H7 (cell line): ENCODE measurements around the gene RAB20. TPM values are rescaled to one million over a fixed set of nuclear protein-coding genes. Genes with fewer than 3 reads are reported as not detected.
A peak's percentile ranks its signal among the peaks of the same experiment; 100 is the strongest.
"Not testable (repeated sequence)": the region's sequence is repeated elsewhere in the genome, so short reads cannot be mapped to it uniquely, and the experiment has no call there.

Experiments used
- DNase-seq: peaks from one replicate; pipeline ENCODE4 v3.0.0; 2012
- H3K27me3 ChIP-seq: 2 replicates; pipeline ENCODE4 v1.6.0; 2011; ENCODE audit warnings: mild to moderate bottlenecking, low read length; ENCODE audit not compliant: control insufficient read depth, insufficient read depth
- H3K36me3 ChIP-seq: replicated peaks from 2 replicates; pipeline ENCODE4 v1.5.1; 2011; ENCODE audit warnings: low read length; ENCODE audit not compliant: control insufficient read depth, insufficient read depth
- H3K4me3 ChIP-seq: 2 replicates; pipeline ENCODE4 v1.5.1; 2011; ENCODE audit warnings: low read depth, mild to moderate bottlenecking, control low read depth, low read length, moderate library complexity; ENCODE audit not compliant: insufficient read depth
- total RNA-seq: library from RNA; depleted of rRNA; stranded (reverse); fragments of >200 nt; shearing (Covaris generic); gene quantifications from 2 replicates; pipeline ENCODE4 v1.2.3, GENCODE V29; 2014

RAB20 gene
- total RNA-seq, 1 experiment from 2014 or later: 20.8 TPM

DNA sequence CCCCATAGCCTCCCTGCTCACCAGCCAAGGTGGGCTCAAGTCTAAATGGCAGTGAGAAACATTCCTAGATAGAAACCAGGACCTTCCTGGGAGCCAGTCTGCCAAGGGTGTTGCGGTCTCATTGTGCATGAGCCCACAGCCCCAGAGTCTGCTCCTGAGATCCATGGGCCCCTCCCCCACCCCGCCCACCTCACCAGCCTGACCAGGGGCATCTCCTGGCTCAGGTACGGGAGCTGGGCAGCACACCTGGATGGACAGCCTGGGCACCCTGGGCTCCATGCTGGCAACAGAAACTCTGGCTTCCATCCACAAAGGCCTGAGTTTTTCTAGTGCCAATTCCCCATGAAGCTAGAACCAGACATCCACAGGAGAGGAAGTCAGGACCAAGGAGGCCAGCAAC lies 65.6 kb downstream of the RAB20 start:
- DNase-seq: no peak
- no peaks in the 10 kb centered on the region for H3K27me3 ChIP-seq
- H3K36me3 ChIP-seq: peaks cover 32% of the 10 kb centered on the region
- no peak overlapping the region for H3K4me3 ChIP-seq

GRCh38 chr13:110495376-110495775 lies 66.1 kb downstream of the RAB20 start:
- H3K36me3 ChIP-seq: peaks cover 32% of the 10 kb centered on the region
- no peaks in the 10 kb centered on the region for H3K27me3 ChIP-seq
- no peak for DNase-seq
- H3K4me3 ChIP-seq: no peak overlapping the region

DNA sequence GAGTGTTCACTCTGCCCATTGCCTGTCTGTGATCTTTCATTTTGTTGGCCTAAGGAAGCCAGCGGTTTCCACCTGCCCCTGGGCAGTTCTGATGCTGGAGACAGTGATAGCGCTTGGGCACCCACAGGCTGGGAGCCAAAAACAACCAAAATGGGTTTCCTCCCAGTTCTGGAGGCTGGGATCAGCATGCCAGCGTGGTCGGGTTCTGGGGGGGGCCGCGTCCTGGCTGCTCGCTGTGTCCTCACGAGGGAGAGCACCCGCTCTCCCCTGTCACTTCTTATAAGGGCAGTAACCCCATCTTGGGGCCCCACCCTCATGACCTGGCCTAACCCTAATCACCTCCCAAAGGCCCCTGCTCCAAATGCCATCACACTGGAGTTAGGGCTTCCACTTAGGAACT lies 67.9 kb downstream of the RAB20 start:
- Histone ChIP-seq H3K4me3 (no peak overlapping the region), H3K36me3 (peaks cover 30% of the 10 kb centered on the region), H3K27me3 (no peaks in the 10 kb centered on the region)
- no peak for DNase-seq

DNA sequence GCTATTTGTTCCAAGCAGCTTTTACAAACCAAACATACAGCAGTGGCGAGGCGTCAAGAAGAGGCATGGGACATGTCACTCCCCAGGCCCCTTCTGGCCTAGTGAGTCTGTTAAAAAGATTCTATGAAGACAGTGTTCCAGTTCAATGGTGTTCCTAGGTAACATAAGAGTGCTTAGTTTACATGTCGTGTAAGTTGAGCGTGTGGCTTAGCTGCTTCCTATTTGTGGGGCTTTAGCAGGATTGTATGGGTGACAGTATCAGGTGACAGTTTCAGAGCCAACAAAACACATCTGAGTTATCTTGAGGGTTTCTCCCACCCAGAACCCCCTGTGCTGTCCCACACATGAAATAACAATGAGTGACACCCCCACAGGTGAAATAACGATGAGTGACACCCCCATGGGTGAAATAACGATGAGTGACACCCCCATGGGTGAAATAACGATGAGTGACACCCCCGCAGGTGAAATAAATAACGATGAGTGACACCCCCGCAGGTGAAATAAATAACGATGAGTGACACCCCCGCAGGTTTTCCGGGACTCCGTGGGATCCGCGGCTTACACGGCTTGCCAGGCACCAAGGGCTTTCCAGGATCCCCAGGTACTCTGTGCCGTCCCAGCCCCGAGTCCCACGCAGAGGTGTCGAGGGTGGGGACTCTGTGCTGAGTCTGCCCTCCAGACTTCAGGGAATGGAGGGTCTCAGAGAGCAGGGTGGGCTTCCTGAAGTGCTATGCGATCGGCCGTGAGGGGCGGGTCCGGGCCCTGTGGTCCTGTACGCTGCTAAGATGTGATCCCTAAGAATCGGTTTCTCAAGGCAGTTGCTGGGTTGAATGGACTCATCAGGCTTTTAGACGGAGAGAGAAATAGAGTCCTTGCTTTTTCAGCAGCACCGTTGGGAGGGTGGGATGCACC lies 68.6 kb downstream of the RAB20 start:
- H3K36me3 ChIP-seq: peaks cover 32% of the 10 kb centered on the region
- no peaks in the 10 kb centered on the region for H3K27me3 ChIP-seq
- DNase-seq: no peak
- H3K4me3 ChIP-seq: no peak overlapping the region

DNA sequence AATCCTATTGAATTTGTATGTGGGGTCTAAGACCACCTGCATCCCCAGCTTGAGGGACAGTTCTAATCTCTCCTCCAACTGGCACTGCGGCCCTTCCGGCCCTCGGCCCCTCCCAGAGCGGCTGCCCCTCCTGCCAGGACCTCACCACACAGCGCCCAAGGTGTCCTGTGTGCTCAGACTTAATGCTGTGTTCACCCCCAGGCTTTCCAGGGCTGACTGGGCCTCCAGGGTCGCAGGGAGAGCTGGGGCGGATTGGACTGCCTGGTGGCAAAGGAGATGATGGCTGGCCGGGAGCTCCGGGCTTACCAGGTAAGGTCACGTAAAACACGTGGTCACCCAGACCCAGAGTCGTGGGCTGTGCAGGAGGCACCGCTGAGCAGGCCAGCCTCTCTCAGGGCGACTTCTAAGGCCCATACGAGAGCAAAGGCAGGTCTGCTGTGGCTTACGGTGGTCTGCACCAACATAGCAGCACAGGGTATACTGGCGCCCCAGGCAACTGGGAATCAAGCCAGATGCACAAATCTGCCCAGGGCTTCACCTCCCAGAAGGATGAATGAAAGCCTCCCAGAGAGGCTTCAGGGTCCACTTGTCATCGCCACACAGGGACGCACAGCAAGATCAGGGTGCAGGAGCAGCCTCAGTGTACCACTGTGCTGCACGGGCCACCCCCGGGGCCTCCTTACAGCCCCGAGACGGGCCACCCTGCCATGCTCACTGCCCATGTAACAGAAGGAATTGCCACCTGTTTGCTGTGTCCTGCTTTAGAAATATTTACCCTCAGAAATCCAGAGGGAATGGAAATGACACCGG lies 69.4 kb downstream of the RAB20 start:
- Histone ChIP-seq H3K4me3 (no peak overlapping the region), H3K27me3 (no peaks in the 10 kb centered on the region), H3K36me3 (peaks cover 29% of the 10 kb centered on the region)
- no peak for DNase-seq

DNA sequence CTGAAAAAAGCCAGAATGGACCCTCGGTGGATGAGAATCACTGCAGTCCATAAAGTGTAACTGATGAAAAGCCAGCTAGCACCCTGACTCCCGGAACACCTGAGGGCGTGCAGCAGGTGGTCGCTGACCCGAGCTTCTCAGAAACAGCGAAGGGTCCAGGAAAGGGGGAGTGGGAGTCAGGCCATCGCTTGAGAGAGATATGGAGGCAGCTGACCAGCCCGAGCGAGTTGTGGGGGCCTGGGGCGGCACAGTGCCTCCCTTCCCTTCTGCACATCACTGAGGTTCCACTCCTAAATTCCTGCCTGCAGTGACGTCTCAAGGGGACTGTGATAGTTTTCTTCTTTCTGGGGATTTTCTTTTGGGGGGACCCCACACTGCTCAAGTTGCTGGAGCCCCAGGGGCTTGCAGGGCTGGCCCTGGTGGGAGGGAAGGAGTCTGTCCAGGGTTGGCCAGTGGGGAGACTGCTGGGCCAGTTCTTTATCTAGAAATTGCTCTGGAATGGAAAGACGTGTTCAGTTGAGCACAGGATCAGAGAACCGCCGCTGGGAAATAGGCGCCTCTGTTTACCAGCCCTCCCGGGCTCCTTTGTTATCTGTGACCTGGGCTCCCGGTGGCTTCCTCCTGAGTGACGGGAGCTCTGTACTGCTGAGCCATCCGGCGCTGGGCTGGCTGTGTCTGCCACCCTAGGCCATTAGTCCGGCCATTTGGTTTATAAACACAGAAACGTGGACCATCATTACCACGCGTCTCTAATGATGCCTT lies 71.3 kb downstream of the RAB20 start:
- no peak overlapping the region for H3K4me3 ChIP-seq
- no peak for DNase-seq
- H3K27me3 ChIP-seq: no peaks in the 10 kb centered on the region
- peaks cover 12% of the 10 kb centered on the region for H3K36me3 ChIP-seq

- not testable (repeated sequence) for H3K4me3 ChIP-seq, H3K27me3 ChIP-seq, DNase-seq
- H3K36me3 ChIP-seq: peaks cover 19% of the 10 kb centered on the region
These were observed 74.6 kb downstream of the RAB20 start for GRCh38 chr13:110486880-110487279.

- DNase-seq: no peak
- H3K36me3 ChIP-seq: peaks cover 15% of the 10 kb centered on the region
- no peaks in the 10 kb centered on the region for H3K27me3 ChIP-seq
- no peak overlapping the region for H3K4me3 ChIP-seq
These were observed 75.3 kb downstream of the RAB20 start for GRCh38 chr13:110486061-110486715.

GRCh38 chr13:110485604-110486003 lies 75.9 kb downstream of the RAB20 start:
- peak; percentile 95 for DNase-seq
- Histone ChIP-seq H3K27me3 (no peaks in the 10 kb centered on the region), H3K36me3 (peaks cover 15% of the 10 kb centered on the region), H3K4me3 (no peak overlapping the region)

DNA sequence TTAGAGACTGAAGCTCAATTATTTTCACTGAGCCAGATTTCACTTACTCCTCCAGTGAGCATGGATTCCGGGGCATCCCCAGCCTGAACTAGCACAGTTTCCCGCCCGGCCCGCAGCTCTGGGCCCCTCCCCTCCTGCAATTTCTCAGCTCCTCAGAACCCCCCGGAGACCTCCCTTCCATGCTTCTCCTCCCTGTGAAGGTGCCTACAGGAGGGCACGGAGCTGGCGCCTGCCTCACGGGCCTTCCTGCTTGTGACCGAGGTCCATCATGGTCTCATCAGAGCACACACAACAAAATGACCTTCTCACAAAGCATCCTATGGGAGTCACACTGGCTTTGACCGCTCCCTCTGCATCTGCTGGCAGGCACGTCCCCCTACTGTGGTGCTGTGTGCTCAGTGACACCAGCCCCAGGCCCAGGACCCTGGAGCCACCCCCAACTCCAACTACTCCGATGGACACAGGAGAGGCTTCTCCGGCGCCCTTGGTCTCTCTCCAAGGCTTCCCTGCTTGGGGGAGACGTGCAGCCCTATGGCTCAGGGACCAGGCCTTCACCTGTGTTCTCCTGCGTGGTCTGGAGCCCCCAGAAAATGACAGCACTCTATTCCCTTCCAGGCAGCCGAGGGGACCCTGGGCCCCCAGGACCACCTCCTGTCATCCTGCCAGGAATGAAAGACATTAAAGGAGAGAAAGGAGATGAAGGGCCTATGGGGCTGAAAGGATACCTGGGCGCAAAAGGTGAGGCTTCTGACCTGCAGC lies 77.1 kb downstream of the RAB20 start:
- H3K36me3 ChIP-seq: peaks cover 15% of the 10 kb centered on the region
- DNase-seq: no peak
- no peaks in the 10 kb centered on the region for H3K27me3 ChIP-seq
- no peak overlapping the region for H3K4me3 ChIP-seq

GRCh38 chr13:110483386-110483968 lies 78.0 kb downstream of the RAB20 start:
- no peak for DNase-seq
- H3K27me3 ChIP-seq: no peaks in the 10 kb centered on the region
- H3K36me3 ChIP-seq: peaks cover 15% of the 10 kb centered on the region

GRCh38 chr13:110480161-110480560 lies 81.4 kb downstream of the RAB20 start:
- DNase-seq: no peak
- H3K36me3 ChIP-seq: peaks cover 16% of the 10 kb centered on the region
- H3K4me3 ChIP-seq: no peak overlapping the region
- no peaks in the 10 kb centered on the region for H3K27me3 ChIP-seq

More at GRCh38 chr13:110483386-110483968, 78.0 kb downstream of the RAB20 start:
- H3K4me3 ChIP-seq: no peak overlapping the region

GRCh38 chr13:110479648-110480047 lies 81.9 kb downstream of the RAB20 start:
- no peaks in the 10 kb centered on the region for H3K27me3 ChIP-seq
- no peak for DNase-seq
- no peak overlapping the region for H3K4me3 ChIP-seq
- H3K36me3 ChIP-seq: peaks cover 19% of the 10 kb centered on the region
